ENCODE results near the gene CDH1.

- TF ChIP-seq POLR2A (IDR thresholded peaks at IDR 0.05; ENCODE audit: low read length): no peak
- no peak for TF ChIP-seq GATA1 (IDR thresholded peaks at IDR 0.05; ENCODE audit: low read depth, low read length)
These were observed 89.6 kb downstream of the CDH1 start for GRCh38 chr16:68826652-68827051.

Measured in erythroblast (primary cell).